ENCODE results near the gene BMF.

GRCh38 chr15:40082195-40082883 lies 26.3 kb downstream of the BMF start:
- no peak for TF ChIP-seq POLR2A (IDR thresholded peaks at IDR 0.05)
- TF ChIP-seq CTCF (IDR thresholded peaks at IDR 0.05), result no peak
